OCI-LY3 (cell line): Measurements from ENCODE around the gene TPSG1.

Experiments
- CTCF ChIP-seq: fragments of 200-600, 300-600 bp; sonication (generic); IDR thresholded peaks from 2 replicates; pipeline ENCODE4 v1.5.1; 2014; ENCODE audit warnings: antibody characterized with exemption, low read length, low read depth
- EZH2phosphoT487 ChIP-seq: fragments of 200-600 bp; shearing (Covaris generic); IDR thresholded peaks from 2 replicates; pipeline ENCODE4 v1.6.1; 2018; ENCODE audit warnings: antibody characterized with exemption, mixed run types, low read depth

- TF ChIP-seq CTCF (no peak), EZH2phosphoT487 (no peak)
These were observed 2.3 kb downstream of the TPSG1 start for GRCh38 chr16:1222553-1223354.
